ENCODE results near the gene C20orf202. TPM values are rescaled to one million over a fixed set of nuclear protein-coding genes. Genes with fewer than 3 reads are reported as not detected.
A peak's percentile ranks its signal among the peaks of the same experiment; 100 is the strongest.

The C20orf202 gene
- total and polyA plus RNA-seq, 9 of the 15 experiments (the other 6 are each of a cell fraction or from before 2014, with no cell fraction given) = 0.03 to 0.24 (median 0.15) TPM; not detected in 4

DNA sequence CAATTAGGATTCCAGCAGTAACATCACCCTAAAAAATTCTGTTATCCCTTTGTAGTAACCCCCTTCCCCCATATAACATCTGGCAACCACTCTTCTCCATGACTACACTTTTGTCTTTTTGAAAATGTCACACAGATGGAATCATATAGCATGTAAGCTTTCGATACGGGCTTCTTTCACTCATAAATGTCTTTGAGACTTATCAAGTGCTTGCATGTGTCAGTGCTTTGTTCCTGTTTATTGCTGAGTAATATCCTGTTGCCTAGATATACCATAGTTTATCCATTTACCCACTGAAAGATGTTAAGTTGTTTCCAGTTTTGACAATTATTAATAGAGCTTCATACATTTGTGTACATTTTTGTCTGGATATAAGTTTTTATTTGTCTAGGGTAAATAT, 52.4 kb downstream of the C20orf202 start (continued):
- no peak; the same call in 1 of the 2 replicates for TF ChIP-seq SP1 (CRISPR knock-in tag; IDR thresholded peaks at IDR 0.05)
- TF ChIP-seq POLR2G (IDR thresholded peaks at IDR 0.05; ENCODE audit: low read depth, low read length) = no peak
- TF ChIP-seq NR4A1 (CRISPR knock-in tag; IDR thresholded peaks at IDR 0.05) = no peak
- TF ChIP-seq NR4A1 (tag; IDR thresholded peaks at IDR 0.05) = no peak
- TF ChIP-seq FOXO4 (CRISPR knock-in tag; IDR thresholded peaks at IDR 0.05) = no peak
- no peak for TF ChIP-seq ZNF778 (CRISPR knock-in tag; IDR thresholded peaks at IDR 0.05)
- TF ChIP-seq KDM5B (IDR thresholded peaks at IDR 0.05; ENCODE audit: insufficient replicate concordance, low read depth, low read length) = no peak
- TF ChIP-seq, protein P1, sequence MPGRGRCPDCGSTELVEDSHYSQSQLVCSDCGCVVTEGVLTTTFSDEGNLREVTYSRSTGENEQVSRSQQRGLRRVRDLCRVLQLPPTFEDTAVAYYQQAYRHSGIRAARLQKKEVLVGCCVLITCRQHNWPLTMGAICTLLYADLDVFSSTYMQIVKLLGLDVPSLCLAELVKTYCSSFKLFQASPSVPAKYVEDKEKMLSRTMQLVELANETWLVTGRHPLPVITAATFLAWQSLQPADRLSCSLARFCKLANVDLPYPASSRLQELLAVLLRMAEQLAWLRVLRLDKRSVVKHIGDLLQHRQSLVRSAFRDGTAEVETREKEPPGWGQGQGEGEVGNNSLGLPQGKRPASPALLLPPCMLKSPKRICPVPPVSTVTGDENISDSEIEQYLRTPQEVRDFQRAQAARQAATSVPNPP (IDR thresholded peaks at IDR 0.05; ENCODE audit: borderline replicate concordance, insufficient read depth, insufficient read length) = no peak
- no peak for TF ChIP-seq ZBTB5 (IDR thresholded peaks at IDR 0.05)
- TF ChIP-seq CBFA2T3 (IDR thresholded peaks at IDR 0.05) = peak; percentile 98
- no peak for TF ChIP-seq HOXB6 (CRISPR knock-in tag; IDR thresholded peaks at IDR 0.05; ENCODE audit: borderline replicate concordance)
- TF ChIP-seq NFRKB (IDR thresholded peaks at IDR 0.05; ENCODE audit: low read depth) = peak; percentile 41; the same call in 1 of the 2 replicates
- no peak for TF ChIP-seq ZBTB34 (CRISPR knock-in tag; IDR thresholded peaks at IDR 0.05)
- no peak for TF ChIP-seq NRF1 (conservative IDR thresholded peaks at IDR 0.05 in 1 of 2, IDR thresholded peaks at IDR 0.05 in 1 of 2)
- TF ChIP-seq PURB (CRISPR knock-in tag; IDR thresholded peaks at IDR 0.05; ENCODE audit: low read depth) = no peak
- TF ChIP-seq L3MBTL2 (IDR thresholded peaks at IDR 0.05) = no peak
- no peak for TF ChIP-seq ZNF398 (CRISPR knock-in tag; IDR thresholded peaks at IDR 0.05)
- TF ChIP-seq ZNF41 (CRISPR knock-in tag; conservative IDR thresholded peaks at IDR 0.05) = no peak
- no peak for TF ChIP-seq CAMTA2 (CRISPR knock-in tag; conservative IDR thresholded peaks at IDR 0.05)
- no peak for TF ChIP-seq FOS (IDR thresholded peaks at IDR 0.05; ENCODE audit: extremely low read depth, insufficient read length)
- no peak for TF ChIP-seq ELF2 (CRISPR knock-in tag; IDR thresholded peaks at IDR 0.05)
- TF ChIP-seq SUPT5H (IDR thresholded peaks at IDR 0.05) = no peak
- TF ChIP-seq NCOR1 (IDR thresholded peaks at IDR 0.05) = peak; percentile 90
- TF ChIP-seq ZNF239 (CRISPR knock-in tag; IDR thresholded peaks at IDR 0.05) = no peak
